ENCODE results near the gene MPC2.

GRCh38 chr1:167929725-167930124 lies 7.1 kb downstream of the MPC2 start:
- TF ChIP-seq POLR2A (IDR thresholded peaks at IDR 0.05; ENCODE audit: low read depth, low read length) (no peak), POLR2AphosphoS5 (IDR thresholded peaks at IDR 0.05; ENCODE audit: low read depth, low read length) (no peak), TAF1 (IDR thresholded peaks at IDR 0.05; ENCODE audit: borderline replicate concordance, low read depth, low read length) (no peak)

Measured in GM12892 (cell line).